GM23338 (cell line): ENCODE data around the gene FASTKD3. TPM values are rescaled to one million over a fixed set of nuclear protein-coding genes. Genes with fewer than 3 reads are reported as not detected.

ENCODE experiments used
- ATAC-seq: fragments of 200-7000 bp; cut with Tn5 transposase; 3 replicates; pipeline ENCODE4 v1.9.1; 2020
- DNase-seq: peaks from one replicate; pipeline ENCODE4 v3.0.0-alpha.2; 2015; ENCODE audit warnings: low spot score
- H2AFZ ChIP-seq: fragments of 200-600 bp; sonication (generic); 2 replicates; pipeline ENCODE4 v1.8.0; 2016; ENCODE audit warnings: antibody characterized with exemption, mild to moderate bottlenecking, moderate library complexity
- H3F3A ChIP-seq: fragments of 200-600 bp; sonication (generic); replicated peaks from 2 replicates; pipeline ENCODE4 v1.8.0; 2017; ENCODE audit warnings: antibody characterized with exemption, mixed run types, low read depth
- H3K27ac ChIP-seq: fragments of 200-600 bp; sonication (generic); 2 replicates; pipeline ENCODE4 v1.6.1; 2016; ENCODE audit warnings: low read depth
- H3K27me3 ChIP-seq: fragments of 200-600 bp; sonication (generic); 2 replicates; pipeline ENCODE4 v1.8.0; 2016; ENCODE audit warnings: mild to moderate bottlenecking, mixed run types, moderate library complexity; ENCODE audit not compliant: insufficient read depth
- H3K36me3 ChIP-seq: fragments of 200-600 bp; sonication (generic); 2 replicates; pipeline ENCODE4 v1.8.0; 2016; ENCODE audit warnings: mild to moderate bottlenecking; ENCODE audit not compliant: insufficient read depth
- H3K4me1 ChIP-seq: fragments of 200-600 bp; sonication (generic); 2 replicates; pipeline ENCODE4 v1.8.0; 2016; ENCODE audit warnings: mild to moderate bottlenecking, moderate library complexity; ENCODE audit not compliant: insufficient read depth
- H3K4me2 ChIP-seq: fragments of 200-600 bp; sonication (generic); 2 replicates; pipeline ENCODE4 v1.7.1; 2017; ENCODE audit warnings: mixed run types
- H3K4me3 ChIP-seq: fragments of 200-600 bp; sonication (generic); 2 replicates; pipeline ENCODE4 v1.6.1; 2016; ENCODE audit warnings: mixed run types
- H3K79me2 ChIP-seq: fragments of 200-600 bp; sonication (generic); replicated peaks from 2 replicates; pipeline ENCODE4 v1.8.0; 2017; ENCODE audit warnings: mild to moderate bottlenecking; ENCODE audit not compliant: insufficient read depth
- H3K9me2 ChIP-seq: fragments of 200-600 bp; sonication (generic); 2 replicates; pipeline ENCODE4 v1.8.0; 2017; ENCODE audit not compliant: insufficient read depth
- H4K20me1 ChIP-seq: fragments of 200-600 bp; sonication (generic); replicated peaks from 2 replicates; pipeline ENCODE4 v1.8.0; 2017; ENCODE audit warnings: mild to moderate bottlenecking; ENCODE audit not compliant: insufficient read depth
- H3K27ac Mint-ChIP-seq: 2 replicates; pipeline ENCODE4 v1.8.0; 2020; ENCODE audit warnings: inconsistent platforms, mild to moderate bottlenecking, moderate library complexity, mixed read lengths
- H3K27me3 Mint-ChIP-seq: 3 replicates; pipeline ENCODE4 v1.8.0; 2022; ENCODE audit warnings: low read depth, mild to moderate bottlenecking, moderate library complexity, mixed read lengths, inconsistent platforms; ENCODE audit not compliant: insufficient read depth, poor library complexity
- H3K36me3 Mint-ChIP-seq: 3 replicates; pipeline ENCODE4 v1.8.0; 2021; ENCODE audit warnings: low read depth, mild to moderate bottlenecking, inconsistent platforms, moderate library complexity, mixed read lengths
- H3K4me1 Mint-ChIP-seq: 3 replicates; pipeline ENCODE4 v1.8.0; 2020; ENCODE audit warnings: mild to moderate bottlenecking, inconsistent platforms, mixed read lengths
- H3K4me3 Mint-ChIP-seq: 3 replicates; pipeline ENCODE4 v1.8.0; 2021; ENCODE audit warnings: moderate library complexity, mild to moderate bottlenecking, inconsistent platforms, mixed read lengths
- H3K9me3 Mint-ChIP-seq: 3 replicates; pipeline ENCODE4 v1.8.0; 2020; ENCODE audit warnings: moderate library complexity, mild to moderate bottlenecking, inconsistent platforms, mixed read lengths
- CREB1 ChIP-seq: fragments of 250-450 bp; sonication (Bioruptor Pico); IDR thresholded peaks from 2 replicates; pipeline ENCODE4 v1.5.0; 2020; ENCODE audit warnings: low read depth, mild to moderate bottlenecking, moderate library complexity
- EZH2 ChIP-seq: fragments of 200-600 bp; sonication (generic); IDR thresholded peaks from one replicate; pipeline ENCODE4 v1.8.0; 2017; ENCODE audit warnings: antibody characterized with exemption, mild to moderate bottlenecking, low read depth; ENCODE audit not compliant: unreplicated experiment
- EZH2phosphoT487 ChIP-seq: fragments of 200-600 bp; sonication (generic); IDR thresholded peaks from one replicate; pipeline ENCODE4 v1.8.1; 2018; ENCODE audit warnings: antibody characterized with exemption; ENCODE audit not compliant: unreplicated experiment
- JUNB ChIP-seq: IDR thresholded peaks from one replicate; pipeline ENCODE4 v1.6.1; 2016; ENCODE audit warnings: antibody characterized with exemption; ENCODE audit not compliant: unreplicated experiment
- NANOG ChIP-seq: IDR thresholded peaks from 2 replicates; pipeline ENCODE4 v1.6.1; 2016; ENCODE audit warnings: antibody characterized with exemption, borderline replicate concordance
- POLR2AphosphoS5 ChIP-seq: IDR thresholded peaks from 2 replicates; pipeline ENCODE4 v1.6.1; 2016; ENCODE audit warnings: antibody characterized with exemption, low read depth
- STAT1 ChIP-seq: IDR thresholded peaks from one replicate; pipeline ENCODE4 v1.6.1; 2016; ENCODE audit warnings: antibody characterized with exemption; ENCODE audit not compliant: unreplicated experiment
- ZNF114 ChIP-seq: fragments of 250-450 bp; sonication (Bioruptor Pico); IDR thresholded peaks from 2 replicates; pipeline ENCODE4 v1.5.0; 2020; ENCODE audit warnings: mild to moderate bottlenecking, moderate library complexity
- ZNF331 ChIP-seq: fragments of 250-450 bp; sonication (Bioruptor Pico); IDR thresholded peaks from 2 replicates; pipeline ENCODE4 v1.5.0; 2020; ENCODE audit warnings: low read depth, mild to moderate bottlenecking, moderate library complexity
- polyA plus RNA-seq: library from polyadenylated mRNA; unstranded; fragments of >200 nt; fragmentation: Nextera tagmentation; extraction: Ambion mirVana; gene quantifications from 2 replicates; pipeline ENCODE4 v1.2.1, GENCODE V29; 2016
- total RNA-seq: library from RNA; depleted of rRNA; stranded (reverse); fragments of >200 nt; shearing (Covaris generic); gene quantifications from 2 replicates; pipeline ENCODE4 v1.2.3, GENCODE V29; 2014
- TF ChIP-seq, protein P1 (sequence below), 2 experiments: fragments of 200-600 bp in 1 of 2; sonication (generic) in 1 of 2; conservative IDR thresholded peaks; 2 replicates each; pipeline versions ENCODE4 v1.5.1 to v1.6.1; 2016 to 2017; ENCODE audit warnings: antibody characterized with exemption in 2 of 2, low read depth in 2 of 2, mild to moderate bottlenecking in 2 of 2, moderate library complexity in 1 of 2
- TF ChIP-seq, protein P2 (sequence below): IDR thresholded peaks from 2 replicates; pipeline ENCODE4 v1.6.1; 2016; ENCODE audit warnings: antibody characterized with exemption
- TF ChIP-seq, protein P3 (sequence below): IDR thresholded peaks from one replicate; pipeline ENCODE4 v1.6.1; 2018; ENCODE audit warnings: antibody characterized with exemption; ENCODE audit not compliant: unreplicated experiment
- TF ChIP-seq, protein P4 (sequence below): fragments of 250-450 bp; sonication (Bioruptor Pico); IDR thresholded peaks from 2 replicates; pipeline ENCODE4 v1.5.0; 2020; ENCODE audit warnings: mild to moderate bottlenecking, moderate library complexity

FASTKD3 gene
- total and polyA plus RNA-seq, 2 experiments from 2014 or later = 10.8 to 13.5 TPM

DNA sequence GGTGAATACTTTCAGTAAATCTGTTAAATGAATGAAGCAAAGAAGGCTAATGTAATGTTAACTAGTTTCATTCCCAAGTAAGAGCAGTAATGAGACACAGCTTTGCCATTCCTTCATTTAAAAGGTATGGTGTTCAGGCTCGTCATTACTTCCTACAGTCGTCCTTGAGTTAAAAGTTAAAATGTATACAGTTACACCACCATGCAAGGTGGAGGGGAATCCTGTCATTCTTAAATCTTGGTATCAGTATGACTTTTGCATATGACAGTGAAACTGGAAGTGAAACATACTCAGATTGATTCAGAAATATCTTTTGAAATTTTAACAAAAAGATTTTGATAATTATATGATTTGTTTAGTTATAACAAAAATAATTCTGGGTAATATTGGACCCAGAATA lies 26.0 kb upstream of the FASTKD3 start (continued):
- no peak for TF ChIP-seq EZH2
- no peak for TF ChIP-seq EZH2phosphoT487

DNA sequence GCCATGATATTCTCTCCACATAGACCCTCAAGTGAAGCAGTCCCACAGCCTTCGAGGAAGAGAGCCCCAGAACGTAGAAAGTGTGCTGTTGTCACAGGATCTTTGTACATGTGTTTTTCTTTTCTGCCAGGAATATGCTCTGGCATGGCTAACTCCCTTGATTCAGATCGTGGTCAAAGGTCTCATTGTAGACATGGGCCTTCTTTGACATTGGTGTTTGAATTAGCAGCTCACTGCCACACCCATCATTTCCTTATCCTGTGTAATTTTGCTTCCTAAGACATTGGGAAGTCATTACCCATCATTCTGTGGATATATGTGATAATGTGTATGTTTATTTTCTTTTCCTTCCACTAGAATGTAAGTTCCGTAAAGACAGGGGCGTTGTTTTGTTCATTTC lies 25.6 kb upstream of the FASTKD3 start:
- Histone ChIP-seq H3K27ac (no peak overlapping the region), H3K4me3 (no peak overlapping the region), H3F3A (no peaks in the 10 kb centered on the region), H3K27me3 (no peaks in the 10 kb centered on the region), H3K4me1 (no peaks in the 10 kb centered on the region), H4K20me1 (0 out of 2 replicates have a peak, but pooled peaks cover 7% of the 10 kb centered on the region), H3K4me2 (no peak overlapping the region), H3K79me2 (no peaks in the 10 kb centered on the region), H3K9me2 (no peaks in the 10 kb centered on the region), H3K36me3 (peaks cover 59% of the 10 kb centered on the region), H2AFZ (no peak overlapping the region)
- Mint-ChIP-seq H3K36me3 (peaks cover 81% of the 10 kb centered on the region), H3K4me1 (no peaks in the 10 kb centered on the region), H3K9me3 (no peaks in the 10 kb centered on the region), H3K4me3 (no peak overlapping the region), H3K27me3 (no peaks in the 10 kb centered on the region), H3K27ac (no peak overlapping the region)
- ATAC-seq (no peak), DNase-seq (no peak)
- no peak for TF ChIP-seq CREB1 (CRISPR knock-in tag)
- TF ChIP-seq EZH2 = no peak
- TF ChIP-seq EZH2phosphoT487 = no peak
- no peak for TF ChIP-seq ZNF331 (CRISPR knock-in tag)
- no peak for TF ChIP-seq STAT1
- TF ChIP-seq NANOG = no peak
- no peak for TF ChIP-seq POLR2AphosphoS5
- TF ChIP-seq, protein P1, sequence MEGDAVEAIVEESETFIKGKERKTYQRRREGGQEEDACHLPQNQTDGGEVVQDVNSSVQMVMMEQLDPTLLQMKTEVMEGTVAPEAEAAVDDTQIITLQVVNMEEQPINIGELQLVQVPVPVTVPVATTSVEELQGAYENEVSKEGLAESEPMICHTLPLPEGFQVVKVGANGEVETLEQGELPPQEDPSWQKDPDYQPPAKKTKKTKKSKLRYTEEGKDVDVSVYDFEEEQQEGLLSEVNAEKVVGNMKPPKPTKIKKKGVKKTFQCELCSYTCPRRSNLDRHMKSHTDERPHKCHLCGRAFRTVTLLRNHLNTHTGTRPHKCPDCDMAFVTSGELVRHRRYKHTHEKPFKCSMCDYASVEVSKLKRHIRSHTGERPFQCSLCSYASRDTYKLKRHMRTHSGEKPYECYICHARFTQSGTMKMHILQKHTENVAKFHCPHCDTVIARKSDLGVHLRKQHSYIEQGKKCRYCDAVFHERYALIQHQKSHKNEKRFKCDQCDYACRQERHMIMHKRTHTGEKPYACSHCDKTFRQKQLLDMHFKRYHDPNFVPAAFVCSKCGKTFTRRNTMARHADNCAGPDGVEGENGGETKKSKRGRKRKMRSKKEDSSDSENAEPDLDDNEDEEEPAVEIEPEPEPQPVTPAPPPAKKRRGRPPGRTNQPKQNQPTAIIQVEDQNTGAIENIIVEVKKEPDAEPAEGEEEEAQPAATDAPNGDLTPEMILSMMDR (conservative IDR thresholded peaks at IDR 0.05; ENCODE audit: low read depth in 2 of 2) = no peak
- no peak for TF ChIP-seq JUNB
- TF ChIP-seq, protein P2, sequence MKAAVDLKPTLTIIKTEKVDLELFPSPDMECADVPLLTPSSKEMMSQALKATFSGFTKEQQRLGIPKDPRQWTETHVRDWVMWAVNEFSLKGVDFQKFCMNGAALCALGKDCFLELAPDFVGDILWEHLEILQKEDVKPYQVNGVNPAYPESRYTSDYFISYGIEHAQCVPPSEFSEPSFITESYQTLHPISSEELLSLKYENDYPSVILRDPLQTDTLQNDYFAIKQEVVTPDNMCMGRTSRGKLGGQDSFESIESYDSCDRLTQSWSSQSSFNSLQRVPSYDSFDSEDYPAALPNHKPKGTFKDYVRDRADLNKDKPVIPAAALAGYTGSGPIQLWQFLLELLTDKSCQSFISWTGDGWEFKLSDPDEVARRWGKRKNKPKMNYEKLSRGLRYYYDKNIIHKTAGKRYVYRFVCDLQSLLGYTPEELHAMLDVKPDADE = no peak
- TF ChIP-seq, protein P3, sequence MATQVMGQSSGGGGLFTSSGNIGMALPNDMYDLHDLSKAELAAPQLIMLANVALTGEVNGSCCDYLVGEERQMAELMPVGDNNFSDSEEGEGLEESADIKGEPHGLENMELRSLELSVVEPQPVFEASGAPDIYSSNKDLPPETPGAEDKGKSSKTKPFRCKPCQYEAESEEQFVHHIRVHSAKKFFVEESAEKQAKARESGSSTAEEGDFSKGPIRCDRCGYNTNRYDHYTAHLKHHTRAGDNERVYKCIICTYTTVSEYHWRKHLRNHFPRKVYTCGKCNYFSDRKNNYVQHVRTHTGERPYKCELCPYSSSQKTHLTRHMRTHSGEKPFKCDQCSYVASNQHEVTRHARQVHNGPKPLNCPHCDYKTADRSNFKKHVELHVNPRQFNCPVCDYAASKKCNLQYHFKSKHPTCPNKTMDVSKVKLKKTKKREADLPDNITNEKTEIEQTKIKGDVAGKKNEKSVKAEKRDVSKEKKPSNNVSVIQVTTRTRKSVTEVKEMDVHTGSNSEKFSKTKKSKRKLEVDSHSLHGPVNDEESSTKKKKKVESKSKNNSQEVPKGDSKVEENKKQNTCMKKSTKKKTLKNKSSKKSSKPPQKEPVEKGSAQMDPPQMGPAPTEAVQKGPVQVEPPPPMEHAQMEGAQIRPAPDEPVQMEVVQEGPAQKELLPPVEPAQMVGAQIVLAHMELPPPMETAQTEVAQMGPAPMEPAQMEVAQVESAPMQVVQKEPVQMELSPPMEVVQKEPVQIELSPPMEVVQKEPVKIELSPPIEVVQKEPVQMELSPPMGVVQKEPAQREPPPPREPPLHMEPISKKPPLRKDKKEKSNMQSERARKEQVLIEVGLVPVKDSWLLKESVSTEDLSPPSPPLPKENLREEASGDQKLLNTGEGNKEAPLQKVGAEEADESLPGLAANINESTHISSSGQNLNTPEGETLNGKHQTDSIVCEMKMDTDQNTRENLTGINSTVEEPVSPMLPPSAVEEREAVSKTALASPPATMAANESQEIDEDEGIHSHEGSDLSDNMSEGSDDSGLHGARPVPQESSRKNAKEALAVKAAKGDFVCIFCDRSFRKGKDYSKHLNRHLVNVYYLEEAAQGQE = no peak
- TF ChIP-seq ZNF114 (CRISPR knock-in tag) = no peak
- TF ChIP-seq, protein P4, sequence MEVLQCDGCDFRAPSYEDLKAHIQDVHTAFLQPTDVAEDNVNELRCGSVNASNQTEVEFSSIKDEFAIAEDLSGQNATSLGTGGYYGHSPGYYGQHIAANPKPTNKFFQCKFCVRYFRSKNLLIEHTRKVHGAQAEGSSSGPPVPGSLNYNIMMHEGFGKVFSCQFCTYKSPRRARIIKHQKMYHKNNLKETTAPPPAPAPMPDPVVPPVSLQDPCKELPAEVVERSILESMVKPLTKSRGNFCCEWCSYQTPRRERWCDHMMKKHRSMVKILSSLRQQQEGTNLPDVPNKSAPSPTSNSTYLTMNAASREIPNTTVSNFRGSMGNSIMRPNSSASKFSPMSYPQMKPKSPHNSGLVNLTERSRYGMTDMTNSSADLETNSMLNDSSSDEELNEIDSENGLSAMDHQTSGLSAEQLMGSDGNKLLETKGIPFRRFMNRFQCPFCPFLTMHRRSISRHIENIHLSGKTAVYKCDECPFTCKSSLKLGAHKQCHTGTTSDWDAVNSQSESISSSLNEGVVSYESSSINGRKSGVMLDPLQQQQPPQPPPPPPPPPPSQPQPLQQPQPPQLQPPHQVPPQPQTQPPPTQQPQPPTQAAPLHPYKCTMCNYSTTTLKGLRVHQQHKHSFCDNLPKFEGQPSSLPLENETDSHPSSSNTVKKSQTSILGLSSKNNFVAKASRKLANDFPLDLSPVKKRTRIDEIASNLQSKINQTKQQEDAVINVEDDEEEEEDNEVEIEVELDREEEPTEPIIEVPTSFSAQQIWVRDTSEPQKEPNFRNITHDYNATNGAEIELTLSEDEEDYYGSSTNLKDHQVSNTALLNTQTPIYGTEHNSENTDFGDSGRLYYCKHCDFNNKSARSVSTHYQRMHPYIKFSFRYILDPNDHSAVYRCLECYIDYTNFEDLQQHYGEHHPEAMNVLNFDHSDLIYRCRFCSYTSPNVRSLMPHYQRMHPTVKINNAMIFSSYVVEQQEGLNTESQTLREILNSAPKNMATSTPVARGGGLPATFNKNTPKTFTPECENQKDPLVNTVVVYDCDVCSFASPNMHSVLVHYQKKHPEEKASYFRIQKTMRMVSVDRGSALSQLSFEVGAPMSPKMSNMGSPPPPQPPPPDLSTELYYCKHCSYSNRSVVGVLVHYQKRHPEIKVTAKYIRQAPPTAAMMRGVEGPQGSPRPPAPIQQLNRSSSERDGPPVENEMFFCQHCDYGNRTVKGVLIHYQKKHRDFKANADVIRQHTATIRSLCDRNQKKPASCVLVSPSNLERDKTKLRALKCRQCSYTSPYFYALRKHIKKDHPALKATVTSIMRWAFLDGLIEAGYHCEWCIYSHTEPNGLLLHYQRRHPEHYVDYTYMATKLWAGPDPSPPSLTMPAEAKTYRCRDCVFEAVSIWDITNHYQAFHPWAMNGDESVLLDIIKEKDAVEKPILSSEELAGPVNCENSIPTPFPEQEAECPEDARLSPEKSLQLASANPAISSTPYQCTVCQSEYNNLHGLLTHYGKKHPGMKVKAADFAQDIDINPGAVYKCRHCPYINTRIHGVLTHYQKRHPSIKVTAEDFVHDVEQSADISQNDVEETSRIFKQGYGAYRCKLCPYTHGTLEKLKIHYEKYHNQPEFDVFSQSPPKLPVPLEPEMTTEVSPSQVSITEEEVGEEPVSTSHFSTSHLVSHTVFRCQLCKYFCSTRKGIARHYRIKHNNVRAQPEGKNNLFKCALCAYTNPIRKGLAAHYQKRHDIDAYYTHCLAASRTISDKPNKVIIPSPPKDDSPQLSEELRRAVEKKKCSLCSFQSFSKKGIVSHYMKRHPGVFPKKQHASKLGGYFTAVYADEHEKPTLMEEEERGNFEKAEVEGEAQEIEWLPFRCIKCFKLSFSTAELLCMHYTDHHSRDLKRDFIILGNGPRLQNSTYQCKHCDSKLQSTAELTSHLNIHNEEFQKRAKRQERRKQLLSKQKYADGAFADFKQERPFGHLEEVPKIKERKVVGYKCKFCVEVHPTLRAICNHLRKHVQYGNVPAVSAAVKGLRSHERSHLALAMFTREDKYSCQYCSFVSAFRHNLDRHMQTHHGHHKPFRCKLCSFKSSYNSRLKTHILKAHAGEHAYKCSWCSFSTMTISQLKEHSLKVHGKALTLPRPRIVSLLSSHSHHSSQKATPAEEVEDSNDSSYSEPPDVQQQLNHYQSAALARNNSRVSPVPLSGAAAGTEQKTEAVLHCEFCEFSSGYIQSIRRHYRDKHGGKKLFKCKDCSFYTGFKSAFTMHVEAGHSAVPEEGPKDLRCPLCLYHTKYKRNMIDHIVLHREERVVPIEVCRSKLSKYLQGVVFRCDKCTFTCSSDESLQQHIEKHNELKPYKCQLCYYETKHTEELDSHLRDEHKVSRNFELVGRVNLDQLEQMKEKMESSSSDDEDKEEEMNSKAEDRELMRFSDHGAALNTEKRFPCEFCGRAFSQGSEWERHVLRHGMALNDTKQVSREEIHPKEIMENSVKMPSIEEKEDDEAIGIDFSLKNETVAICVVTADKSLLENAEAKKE (CRISPR knock-in tag) = no peak
